Lower leg skin (tissue), 4 donors: Measurements from ENCODE around the gene MACROD1. TPM values are rescaled to one million over a fixed set of nuclear protein-coding genes. Genes with fewer than 3 reads are reported as not detected.

ENCODE experiments used
- DNase-seq, 2 donors: peaks; one replicate each; pipeline ENCODE4 v3.0.0-alpha.2; 2019; ENCODE audit warnings: low spot score in 2 of 2
- H3K4me3 ChIP-seq: fragments of 200-600 bp; sonication (generic); 2 replicates; pipeline ENCODE4 v1.5.1; 2017; ENCODE audit warnings: mild to moderate bottlenecking, low read depth; ENCODE audit not compliant: poor library complexity, severe bottlenecking
- CTCF ChIP-seq, 3 donors: fragments of 450-650 bp; IDR thresholded peaks; one replicate each; pipeline ENCODE4 v1.5.1; 2016; ENCODE audit warnings: antibody characterized with exemption in 3 of 3, mild to moderate bottlenecking in 3 of 3, moderate library complexity in 2 of 3
- POLR2A ChIP-seq, 2 donors: fragments of 450-650 bp; IDR thresholded peaks; one replicate each; pipeline ENCODE4 v1.6.1; 2016 to 2017; ENCODE audit warnings: antibody characterized with exemption in 2 of 2, mild to moderate bottlenecking in 1 of 2, moderate library complexity in 1 of 2
- WGBS, 2 donors: methylation state at CpG; one replicate each; pipeline ENCODE4 v1.1.5; 2018; 5-methylcytosine and 5-hydroxymethylcytosine counted together
- intact Hi-C: fragments of 100-400 bp; cut with DNase I; formaldehyde crosslinking; loops from one replicate; pipeline ENCODE4 v1.15.0; 2023; ENCODE audit warnings: low total_unique reads
- total RNA-seq, 4 donors: library from RNA; depleted of rRNA; stranded (reverse); fragments of >200 nt; gene quantifications; one replicate each; pipeline ENCODE4 v1.1.0, GENCODE V29; 2016

Gene MACROD1
- total RNA-seq, 4 donors from 2014 or later: 44.8 to 74.8 (median 55.6) TPM

GRCh38 chr11:64110465-64111375 lies 55.2 kb downstream of the MACROD1 start:
- TF ChIP-seq POLR2A (IDR thresholded peaks at IDR 0.05) (no peak), CTCF (IDR thresholded peaks at IDR 0.05) (no peak)
- H3K4me3 ChIP-seq: no peak overlapping the region
- intact Hi-C loops: no loop called here
- DNase-seq: no peak
- 73 to 78% methylated on average over 20 to 21 of the region's 21 CpGs for WGBS, 2 donors

GRCh38 chr11:64109332-64109731 lies 56.6 kb downstream of the MACROD1 start:
- DNase-seq: no peak
- no peak for TF ChIP-seq CTCF (IDR thresholded peaks at IDR 0.05)
- no peak for TF ChIP-seq POLR2A (IDR thresholded peaks at IDR 0.05)
- H3K4me3 ChIP-seq: no peak overlapping the region
- intact Hi-C loops: no loop called here
- 78 to 89% methylated on average over 8 of the region's 8 CpGs for WGBS, 2 donors

- H3K4me3 ChIP-seq: no peak overlapping the region
- WGBS, 2 donors: 89 to 92% methylated on average over 9 of the region's 9 CpGs
- intact Hi-C loops: no loop called here
- no peak for DNase-seq
- no peak for TF ChIP-seq POLR2A (IDR thresholded peaks at IDR 0.05)
- no peak for TF ChIP-seq CTCF (IDR thresholded peaks at IDR 0.05)
Measured at GRCh38 chr11:64107303-64107702, 58.6 kb downstream of the MACROD1 start.

- no peak for DNase-seq
- no peak overlapping the region for H3K4me3 ChIP-seq
- 90 to 100% methylated on average over 2 to 5 of the region's 5 CpGs for WGBS, 2 donors
- intact Hi-C loops: no loop called here
- no peak for TF ChIP-seq POLR2A (IDR thresholded peaks at IDR 0.05)
- TF ChIP-seq CTCF (IDR thresholded peaks at IDR 0.05): no peak
Measured at GRCh38 chr11:64104632-64105031, 61.3 kb downstream of the MACROD1 start.

GRCh38 chr11:64103277-64103985 lies 62.5 kb downstream of the MACROD1 start:
- intact Hi-C loops: no loop called here
- DNase-seq: no peak
- WGBS, 2 donors: 78 to 88% methylated on average over 12 to 13 of the region's 13 CpGs
- TF ChIP-seq POLR2A (IDR thresholded peaks at IDR 0.05) (no peak), CTCF (IDR thresholded peaks at IDR 0.05) (no peak)
- H3K4me3 ChIP-seq: no peak overlapping the region
